GM19467 (cell line): ENCODE measurements around the gene CC2D2B.
A peak's percentile ranks its signal among the peaks of the same experiment; 100 is the strongest.
"Not testable (repeated sequence)": the region's sequence is repeated elsewhere in the genome, so short reads cannot be mapped to it uniquely, and the experiment has no call there.

ENCODE experiments used
- ATAC-seq: cut with Tn5 transposase; IDR thresholded peaks from one replicate; pipeline ENCODE4 v1.9.1; 2021; ENCODE audit warnings: mild to moderate bottlenecking, moderate library complexity; ENCODE audit not compliant: unreplicated experiment

The CC2D2B gene

DNA sequence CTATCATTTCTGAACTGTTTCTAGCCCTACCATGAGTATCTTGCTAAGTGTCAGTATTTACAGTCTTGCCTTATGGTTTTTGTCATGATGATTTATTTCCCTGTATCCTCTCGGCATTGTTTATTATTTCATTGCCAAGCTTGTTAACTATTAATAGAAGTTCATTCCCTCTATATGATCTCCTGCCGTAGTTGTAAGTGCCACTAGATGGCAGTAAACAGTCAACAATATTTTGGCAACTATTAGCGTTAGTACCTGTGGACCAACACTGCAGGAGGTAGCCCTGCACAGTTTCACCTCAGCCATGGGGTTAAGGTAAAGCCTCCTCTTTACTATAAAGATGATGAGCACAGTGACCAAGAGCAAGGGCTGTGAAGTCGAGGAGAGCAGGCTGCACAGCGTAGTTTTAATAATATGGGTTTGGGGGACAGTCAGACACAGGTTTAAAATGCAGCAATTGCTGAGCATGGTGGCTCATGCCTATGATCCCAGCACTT, 109.5 kb downstream of the CC2D2B start:
- ATAC-seq = peak; percentile 66

DNA sequence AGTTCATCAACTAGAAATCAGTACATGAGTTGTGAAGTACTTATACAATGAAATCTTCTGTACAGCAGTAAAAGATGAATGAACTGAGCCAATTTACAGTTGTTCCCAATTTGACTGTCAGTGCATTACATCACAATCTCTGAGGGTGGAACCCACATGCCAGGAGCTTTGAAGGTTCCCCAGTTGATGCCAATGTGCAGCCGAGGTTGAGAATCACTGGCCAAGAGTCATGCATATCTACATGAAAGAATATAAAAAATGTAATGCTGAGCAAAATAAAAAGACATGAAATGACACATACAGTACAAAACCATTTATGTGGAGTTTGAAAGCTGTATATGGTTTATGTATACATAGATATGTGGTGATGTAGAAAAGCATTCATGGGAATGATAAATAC, 113.6 kb downstream of the CC2D2B start:
- ATAC-seq = no peak

GRCh38 chr10:96022739-96023138, 115.0 kb downstream of the CC2D2B start:
- ATAC-seq = no peak

DNA sequence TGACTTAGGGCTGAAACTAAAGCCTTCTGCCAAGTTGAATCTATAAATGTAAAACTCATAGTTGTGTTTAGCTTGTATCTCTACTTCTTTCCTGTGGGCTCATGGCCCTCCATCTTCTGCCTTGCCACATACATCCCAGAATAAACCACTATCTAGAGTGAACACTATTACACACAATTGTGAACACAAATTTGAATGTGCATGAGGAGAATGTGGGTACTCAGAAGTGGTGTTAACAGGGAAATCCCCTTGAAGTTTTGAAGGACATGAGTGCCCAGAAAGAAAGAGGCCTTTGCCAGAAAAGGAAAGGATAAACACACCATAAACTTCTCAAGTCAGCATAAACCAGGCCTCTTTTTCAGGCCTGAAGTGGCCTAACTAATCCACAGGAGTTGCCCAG, 115.4 kb downstream of the CC2D2B start:
- ATAC-seq = no peak

GRCh38 chr10:96025566-96025965, 117.8 kb downstream of the CC2D2B start:
- no peak for ATAC-seq

DNA sequence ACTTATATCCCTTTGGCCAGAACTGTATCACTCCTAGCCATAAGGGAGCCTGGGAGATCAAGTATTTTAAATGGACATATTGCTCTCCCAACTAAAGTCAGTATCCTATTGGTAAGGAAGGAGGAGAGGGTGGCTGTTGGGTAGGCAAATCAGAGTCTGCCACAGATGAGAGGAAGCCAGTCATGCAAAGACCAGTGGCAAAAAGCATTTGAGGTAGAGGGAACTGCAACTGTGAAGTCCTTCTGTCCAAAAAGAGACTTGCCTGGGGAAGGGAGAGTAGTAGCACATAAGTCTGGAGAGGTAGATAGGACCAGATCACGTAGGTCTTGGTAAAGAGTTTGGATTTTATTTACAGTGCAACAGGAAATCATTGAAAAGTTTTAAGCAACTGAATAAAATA, 126.8 kb downstream of the CC2D2B start:
- ATAC-seq = no peak

DNA sequence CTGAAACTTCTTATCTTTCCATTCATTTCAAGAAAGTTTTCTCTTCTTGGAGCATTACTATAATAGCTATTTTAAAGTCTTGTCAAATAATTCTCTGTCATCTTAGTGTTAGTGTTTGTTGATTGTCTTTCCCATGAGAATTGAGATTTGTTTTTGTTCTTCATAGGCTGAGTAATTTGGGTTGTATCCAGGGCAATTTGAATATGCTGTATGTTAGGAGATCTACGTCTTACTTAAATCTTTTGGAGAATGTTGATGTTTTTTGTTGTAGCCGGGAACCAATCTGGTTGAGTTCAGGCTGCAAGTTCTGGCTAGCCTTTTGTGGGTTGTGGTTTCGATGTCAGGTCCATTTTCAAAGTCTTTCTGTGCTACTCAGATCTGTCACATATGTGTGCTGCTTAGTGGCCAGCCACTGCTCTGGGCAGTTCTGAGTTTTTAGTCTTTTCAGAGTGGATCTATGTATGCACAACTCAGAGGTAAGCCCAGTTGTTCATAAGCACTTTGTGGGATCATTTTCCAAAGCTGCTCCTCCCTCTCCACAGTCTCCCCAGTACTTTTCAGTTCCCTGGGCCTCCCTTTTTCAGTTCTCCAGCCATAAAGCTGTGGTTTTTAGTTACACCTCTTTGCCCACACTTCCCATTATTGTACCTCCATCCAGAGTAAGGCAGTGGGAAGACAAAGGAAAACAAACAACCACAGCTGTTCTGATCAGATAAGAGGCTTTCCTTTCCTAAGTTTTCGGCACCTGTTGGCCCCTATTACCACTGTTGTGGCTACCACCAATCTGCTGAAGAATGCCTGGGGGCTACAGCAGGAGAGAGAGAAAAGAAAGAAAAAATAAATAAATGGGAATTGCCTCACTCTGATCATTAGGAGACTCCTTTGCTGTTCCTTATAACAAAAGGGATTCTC, 131.0 kb downstream of the CC2D2B start:
- no peak for ATAC-seq

DNA sequence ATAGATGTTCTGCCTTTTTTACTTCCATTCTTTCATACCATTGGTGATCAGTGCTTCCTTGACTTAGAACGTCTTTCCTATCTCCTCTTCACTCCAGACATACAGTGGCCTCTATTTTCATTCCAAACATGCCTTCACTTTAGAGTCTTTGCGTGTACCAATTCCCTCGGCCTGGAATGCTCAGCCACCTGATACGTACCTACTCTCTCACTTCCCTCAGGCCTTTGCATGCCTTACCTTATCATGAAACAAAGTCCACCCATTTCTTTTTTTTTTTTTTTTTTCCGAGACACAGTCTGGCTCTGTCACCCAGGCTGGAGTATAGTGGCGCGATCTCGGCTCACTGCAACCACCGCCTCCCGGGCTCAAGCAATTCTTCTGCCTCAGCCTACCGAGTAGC, 133.4 kb downstream of the CC2D2B start:
- no peak for ATAC-seq

- ATAC-seq = peak; percentile 87
These were observed 135.5 kb downstream of the CC2D2B start, which contains the start of gene CCNJ for GRCh38 chr10:96043033-96043892. Gene CCNJ, plus strand, starts transcription at chr10:96043583. Its CDS starts 811 bp downstream, at chr10:96044394.

- peak; percentile 23 for ATAC-seq
These were observed 136.3 kb downstream of the CC2D2B start for GRCh38 chr10:96043893-96044715.

GRCh38 chr10:96044736-96045135, 137.0 kb downstream of the CC2D2B start:
- ATAC-seq = no peak

- ATAC-seq = no peak
These were observed 138.8 kb downstream of the CC2D2B start for GRCh38 chr10:96046546-96046945.

GRCh38 chr10:96047004-96047649, 139.4 kb downstream of the CC2D2B start:
- ATAC-seq = no peak

GRCh38 chr10:96047925-96048324, 140.2 kb downstream of the CC2D2B start:
- not testable (repeated sequence) for ATAC-seq

- no peak for ATAC-seq
These were observed 141.6 kb downstream of the CC2D2B start for GRCh38 chr10:96049340-96049739.

DNA sequence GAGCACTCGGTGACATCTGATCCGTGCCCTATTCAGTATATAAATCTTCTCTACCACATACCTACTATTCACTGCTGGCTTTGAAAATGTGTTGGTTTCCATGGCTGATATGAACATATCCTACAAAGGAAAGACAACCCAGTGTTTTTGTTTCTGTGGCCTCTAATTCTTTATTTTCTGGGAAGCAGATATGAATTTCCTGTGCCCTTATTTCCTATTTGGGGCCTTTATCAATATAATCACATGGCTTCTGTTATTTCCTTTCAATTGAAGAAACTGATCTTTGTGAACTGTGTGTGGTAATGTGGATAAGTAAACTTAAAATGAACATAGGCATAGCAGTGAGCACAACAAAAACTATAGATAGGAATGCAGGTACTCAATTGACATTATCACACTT, 146.2 kb downstream of the CC2D2B start:
- no peak for ATAC-seq

GRCh38 chr10:96056787-96057186, 149.0 kb downstream of the CC2D2B start:
- ATAC-seq = no peak

GRCh38 chr10:96061232-96061631, 153.5 kb downstream of the CC2D2B start:
- ATAC-seq = no peak

- ATAC-seq = no peak
These were observed 164.9 kb downstream of the CC2D2B start for GRCh38 chr10:96072674-96073073.

- no peak for ATAC-seq
These were observed 165.9 kb downstream of the CC2D2B start for GRCh38 chr10:96073722-96074121.
